ENCODE measurements around the gene B4GALT6. TPM values are rescaled to one million over a fixed set of nuclear protein-coding genes. Genes with fewer than 3 reads are reported as not detected.

B4GALT6 gene
- total RNA-seq, 1 donor from 2014 or later, result 31.6 TPM

DNA sequence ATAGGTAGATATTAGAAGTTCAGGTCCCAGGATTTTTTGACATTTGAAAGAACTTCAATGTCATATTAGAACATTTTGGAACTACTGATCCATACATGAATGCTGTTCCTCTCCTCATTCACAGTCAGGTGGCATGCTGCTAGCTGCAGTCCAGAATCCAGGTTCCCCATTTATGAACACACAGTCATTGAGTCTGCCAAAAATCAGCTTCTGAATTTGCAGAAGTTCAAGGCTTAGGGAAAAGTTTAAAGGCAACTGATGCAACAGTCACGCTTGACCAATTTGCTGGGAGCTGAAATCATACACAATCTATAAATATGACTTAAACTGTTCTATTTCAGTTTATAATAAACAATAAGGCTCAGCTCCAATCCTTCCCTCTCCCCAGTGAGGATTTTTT lies 110.0 kb downstream of the B4GALT6 start:
- Mint-ChIP-seq H3K9me3 (ENCODE audit: unreplicated experiment) (no peaks in the 10 kb centered on the region), H3K27ac (ENCODE audit: unreplicated experiment) (no peak overlapping the region), H3K4me1 (ENCODE audit: unreplicated experiment) (peaks cover 3% of the 10 kb centered on the region), H3K36me3 (ENCODE audit: low read depth, unreplicated experiment) (no peaks in the 10 kb centered on the region), H3K4me3 (ENCODE audit: unreplicated experiment) (no peak overlapping the region), H3K27me3 (ENCODE audit: unreplicated experiment) (peaks cover 6% of the 10 kb centered on the region)
- no peak for DNase-seq (ENCODE audit: low spot score)
- TF ChIP-seq, protein P1, sequence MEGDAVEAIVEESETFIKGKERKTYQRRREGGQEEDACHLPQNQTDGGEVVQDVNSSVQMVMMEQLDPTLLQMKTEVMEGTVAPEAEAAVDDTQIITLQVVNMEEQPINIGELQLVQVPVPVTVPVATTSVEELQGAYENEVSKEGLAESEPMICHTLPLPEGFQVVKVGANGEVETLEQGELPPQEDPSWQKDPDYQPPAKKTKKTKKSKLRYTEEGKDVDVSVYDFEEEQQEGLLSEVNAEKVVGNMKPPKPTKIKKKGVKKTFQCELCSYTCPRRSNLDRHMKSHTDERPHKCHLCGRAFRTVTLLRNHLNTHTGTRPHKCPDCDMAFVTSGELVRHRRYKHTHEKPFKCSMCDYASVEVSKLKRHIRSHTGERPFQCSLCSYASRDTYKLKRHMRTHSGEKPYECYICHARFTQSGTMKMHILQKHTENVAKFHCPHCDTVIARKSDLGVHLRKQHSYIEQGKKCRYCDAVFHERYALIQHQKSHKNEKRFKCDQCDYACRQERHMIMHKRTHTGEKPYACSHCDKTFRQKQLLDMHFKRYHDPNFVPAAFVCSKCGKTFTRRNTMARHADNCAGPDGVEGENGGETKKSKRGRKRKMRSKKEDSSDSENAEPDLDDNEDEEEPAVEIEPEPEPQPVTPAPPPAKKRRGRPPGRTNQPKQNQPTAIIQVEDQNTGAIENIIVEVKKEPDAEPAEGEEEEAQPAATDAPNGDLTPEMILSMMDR (IDR thresholded peaks at IDR 0.05; ENCODE audit: unreplicated experiment), result no peak

Other genes starting within 250 kb of the B4GALT6 start
- gene DSG3, start 236.8 kb downstream of the B4GALT6 start, total RNA-seq (ENCODE audit: unreplicated experiment), result not detected
- gene DSG2, start 186.4 kb downstream of the B4GALT6 start, total RNA-seq (ENCODE audit: unreplicated experiment), result 60.5 TPM
- not detected for gene TTR, start 92.7 kb downstream of the B4GALT6 start, total RNA-seq (ENCODE audit: unreplicated experiment)
- 0.23 TPM for gene SLC25A52, start 76.3 kb upstream of the B4GALT6 start, total RNA-seq (ENCODE audit: unreplicated experiment)